Frontal cortex (tissue), 4 donors: Measurements from ENCODE around the gene ZNG1F. TPM values are rescaled to one million over a fixed set of nuclear protein-coding genes. Genes with fewer than 3 reads are reported as not detected.
"Not testable (repeated sequence)": the region's sequence is repeated elsewhere in the genome, so short reads cannot be mapped to it uniquely, and the experiment has no call there.

Experiments
- DNase-seq, 2 donors: peaks; one replicate each; pipeline ENCODE4 v3.0.0; 2012; ENCODE audit warnings: low spot score in 2 of 2
- FAIRE-seq: peaks from 2 replicates; lab custom pipeline; 2012; peaks lifted over from hg19 to GRCh38; lab: Jason Lieb, UNC
- small RNA-seq: library from RNA; depleted of rRNA; stranded (forward); fragments of <200 nt; gene quantifications from one replicate; pipeline ENCODE3, GENCODE V24; 2014
- total RNA-seq: library from RNA; depleted of rRNA; stranded (reverse); fragments of >200 nt; gene quantifications from one replicate; pipeline ENCODE4 v1.2.3, GENCODE V29; 2014
- donor health status: control.
- donor health status: control.
- donor health status: control.

The ZNG1F gene
- total RNA-seq, 1 donor from 2014 or later, result 12.2 TPM

DNA sequence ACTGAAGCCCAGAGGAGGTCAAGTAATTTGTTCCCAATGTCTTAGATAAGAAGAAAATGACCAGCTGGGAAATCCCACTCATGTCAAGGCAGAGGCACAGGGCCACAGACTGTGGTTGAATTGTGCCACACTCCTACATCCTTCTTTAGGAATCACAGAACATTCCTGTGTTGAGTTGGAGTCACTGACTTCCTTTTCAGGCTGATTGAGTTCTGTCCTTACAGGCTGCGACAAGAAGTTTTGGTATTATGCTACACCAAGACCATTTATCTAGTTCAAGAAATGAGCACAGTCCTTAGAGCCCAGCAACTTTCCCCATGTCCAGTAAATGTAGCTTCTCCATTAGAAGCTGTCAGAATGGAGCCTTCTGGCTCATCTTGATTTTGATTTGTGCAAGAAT, 98.7 kb downstream of the ZNG1F start:
- FAIRE-seq, DNase-seq: not testable (repeated sequence)

DNA sequence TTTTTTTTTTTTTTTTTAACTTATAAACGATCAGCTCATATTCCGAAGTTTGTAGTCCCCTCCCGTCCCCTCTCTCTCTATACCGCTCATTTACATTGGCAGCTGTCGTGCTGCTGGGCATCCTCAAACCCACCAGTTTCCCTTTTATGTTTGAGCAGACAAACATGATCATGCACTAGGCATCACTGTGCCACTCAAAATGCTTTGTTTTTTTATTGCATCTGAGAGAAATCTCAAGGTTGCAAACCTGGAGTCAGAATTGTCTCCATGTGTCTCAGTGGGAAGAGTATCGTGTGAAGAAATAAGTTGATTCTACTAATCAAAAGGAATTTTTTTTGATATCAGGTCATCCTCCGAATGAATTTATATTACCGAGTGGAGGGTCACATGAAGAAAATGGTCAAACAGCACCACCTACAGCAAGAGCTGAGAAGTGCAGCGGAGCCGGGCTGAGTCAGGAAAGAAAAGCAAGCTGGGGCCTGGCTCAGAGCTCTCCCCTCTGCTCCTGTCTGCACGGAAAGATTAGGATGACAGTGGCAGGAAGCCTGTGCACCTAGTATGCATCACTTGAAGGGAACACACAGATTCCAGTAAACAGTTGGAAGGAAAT, 100.6 kb downstream of the ZNG1F start:
- FAIRE-seq, DNase-seq: not testable (repeated sequence)

DNA sequence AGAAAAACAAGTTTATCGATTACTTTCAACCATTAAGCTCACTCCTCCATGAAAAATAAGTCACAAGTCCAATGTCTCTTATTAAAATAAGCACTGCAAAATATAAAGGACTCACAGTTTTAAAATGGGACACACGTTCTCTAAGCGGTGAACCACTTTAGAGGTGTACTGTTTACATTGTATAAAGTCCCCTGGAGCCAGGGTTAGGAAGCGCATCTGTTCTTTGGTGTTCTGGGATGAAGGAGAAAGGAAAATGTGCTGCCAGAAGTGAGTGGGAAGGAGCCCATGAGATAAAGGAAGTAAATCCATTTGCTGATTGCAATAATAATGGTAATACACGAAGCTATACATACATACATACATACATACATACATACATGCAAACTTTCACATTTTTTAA, 101.2 kb downstream of the ZNG1F start:
- FAIRE-seq, result not testable (repeated sequence)

DNA sequence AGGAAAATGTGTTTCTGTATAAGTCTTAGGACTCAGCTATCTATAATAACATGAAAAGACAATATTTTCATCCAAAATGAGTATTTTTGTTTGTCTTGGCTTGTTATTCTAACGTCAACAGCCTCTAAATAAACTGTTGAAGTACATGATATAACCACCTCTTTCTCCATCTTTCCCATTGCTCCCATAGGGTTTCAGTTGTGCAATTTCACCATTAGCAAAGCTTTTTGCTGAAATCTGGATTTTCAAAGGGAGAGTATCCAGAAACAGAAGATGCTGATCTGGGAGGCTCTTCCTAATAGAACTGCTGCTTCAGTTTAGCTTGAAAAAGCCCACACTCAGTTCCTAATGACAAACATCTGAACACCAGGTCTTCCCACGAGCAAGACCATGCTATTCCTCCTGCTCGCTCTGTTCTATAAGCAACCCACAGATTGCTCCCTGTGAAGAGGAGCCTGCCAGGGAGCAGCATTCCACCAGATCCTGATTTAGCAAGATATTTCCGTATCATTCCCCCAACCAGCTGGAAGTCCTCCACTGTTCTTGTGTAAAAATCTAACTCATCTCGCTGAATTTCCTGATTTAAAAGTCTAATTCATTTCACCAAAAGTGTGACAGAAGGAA, 101.8 kb downstream of the ZNG1F start:
- DNase-seq, FAIRE-seq: not testable (repeated sequence)

More for the DNA sequence above, 101.2 kb downstream of the ZNG1F start:
- DNase-seq, result not testable (repeated sequence)

DNA sequence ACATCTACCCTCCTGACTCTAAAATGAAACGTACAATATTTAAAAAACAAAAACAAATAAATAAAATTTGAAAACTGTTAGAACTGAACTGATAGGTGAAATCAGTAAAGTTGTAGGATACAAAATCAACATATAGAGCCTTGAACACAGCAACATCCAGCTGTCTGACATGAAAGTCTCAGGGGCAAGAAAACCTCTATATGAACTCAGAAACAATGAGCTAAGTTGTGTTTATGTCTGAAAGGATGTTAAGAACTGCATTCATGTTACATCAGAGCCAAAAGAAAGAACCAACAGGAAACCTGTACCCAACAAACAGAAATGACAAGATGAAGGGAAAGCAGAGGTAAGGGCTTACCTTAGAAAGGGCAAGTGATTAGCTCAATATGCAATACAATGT, 102.4 kb downstream of the ZNG1F start:
- not testable (repeated sequence) for FAIRE-seq, DNase-seq

DNA sequence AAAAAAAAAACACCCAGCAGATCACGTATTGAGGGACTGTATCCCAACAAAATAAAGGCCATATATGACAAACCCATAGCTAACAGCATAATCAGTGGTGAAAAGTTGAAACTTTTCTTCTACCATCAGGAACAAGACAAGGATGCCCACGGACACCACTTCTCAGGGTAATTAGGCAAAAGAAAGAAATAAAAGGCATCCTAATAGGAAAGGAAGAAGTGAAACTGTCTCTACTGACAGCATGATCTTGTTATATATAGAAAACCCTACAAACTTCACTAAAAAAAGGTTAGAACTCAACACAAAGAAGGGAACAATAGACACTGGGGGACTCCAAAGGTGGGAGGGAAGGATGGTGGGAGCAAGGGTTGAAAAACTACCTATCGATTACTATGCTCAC, 102.9 kb downstream of the ZNG1F start:
- not testable (repeated sequence) for DNase-seq, FAIRE-seq

GRCh38 chr9:41082358-41082757, 106.8 kb downstream of the ZNG1F start:
- FAIRE-seq, result not testable (repeated sequence)

More at GRCh38 chr9:41082358-41082757, 106.8 kb downstream of the ZNG1F start:
- not testable (repeated sequence) for DNase-seq

Small RNAs within 50 kb of the gene (small RNA-seq; reads per million reads assigned to genes)
- gene MIR4477A (not detected), gene RNA5SP530 (not detected)

Other genes with a start within 250 kb of the ZNG1F start
- gene FOXD4L6, start 60.6 kb downstream of the ZNG1F start, total RNA-seq, result 0.82 TPM